Panc1 (cell line): ENCODE data around the gene ANKMY2.

Source experiments
- REST ChIP-seq, 2 experiments: IDR thresholded peaks; 2 replicates each; pipeline ENCODE4 v1.6.1; 2011 to 2012; ENCODE audit warnings: low read depth in 2 of 2, control low read depth in 1 of 2, low read length in 1 of 2, mild to moderate bottlenecking in 1 of 2, moderate library complexity in 1 of 2; ENCODE audit not compliant: insufficient read depth in 1 of 2
- SIN3A ChIP-seq: IDR thresholded peaks from 2 replicates; pipeline ENCODE4 v1.6.1; 2012; ENCODE audit warnings: low read depth, mild to moderate bottlenecking, low read length, moderate library complexity, borderline replicate concordance; ENCODE audit not compliant: insufficient read depth

DNA sequence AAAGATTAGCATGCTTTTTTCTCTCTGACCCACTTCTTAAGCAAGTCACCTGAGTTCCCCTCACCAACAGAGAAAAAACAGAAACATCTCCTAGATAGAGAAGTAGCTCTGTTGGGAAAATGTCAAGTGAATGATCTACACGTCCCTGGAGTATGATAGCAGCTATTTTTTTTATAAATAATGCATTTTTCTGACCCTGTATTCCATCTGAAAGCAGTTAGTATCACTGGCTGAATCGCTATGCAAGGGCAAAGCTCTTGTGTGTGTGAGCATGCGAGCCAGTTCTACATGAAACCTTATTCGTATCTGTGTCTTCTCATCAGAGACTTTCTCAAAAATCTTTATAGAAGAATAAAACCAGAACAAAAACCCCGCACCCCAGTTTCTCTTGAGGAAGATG, 8.2 kb downstream of the ANKMY2 start:
- TF ChIP-seq SIN3A (no peak), REST (IDR thresholded peaks at IDR 0.05; ENCODE audit: insufficient read depth in 1 of 2, low read depth in 2 of 2, low read length in 1 of 2) (no peak)
